HG03135 (cell line): ENCODE results near the gene HACD2.
A peak's percentile ranks its signal among the peaks of the same experiment; 100 is the strongest.

ENCODE experiments used
- ATAC-seq: cut with Tn5 transposase; IDR thresholded peaks from one replicate; pipeline ENCODE4 v1.9.1; 2021; ENCODE audit warnings: mild to moderate bottlenecking, moderate library complexity; ENCODE audit not compliant: unreplicated experiment

The HACD2 gene

GRCh38 chr3:123571973-123572365 lies 12.9 kb downstream of the HACD2 start:
- ATAC-seq = no peak

GRCh38 chr3:123571264-123571972 lies 13.4 kb downstream of the HACD2 start:
- no peak for ATAC-seq

GRCh38 chr3:123568875-123569274 lies 16.0 kb downstream of the HACD2 start:
- no peak for ATAC-seq

- no peak for ATAC-seq
These were observed 16.8 kb downstream of the HACD2 start for GRCh38 chr3:123568034-123568433.

GRCh38 chr3:123564056-123564455 lies 20.8 kb downstream of the HACD2 start:
- ATAC-seq = no peak

GRCh38 chr3:123562547-123562946 lies 22.3 kb downstream of the HACD2 start:
- ATAC-seq = no peak

GRCh38 chr3:123561188-123561587 lies 23.7 kb downstream of the HACD2 start:
- no peak for ATAC-seq

- no peak for ATAC-seq
These were observed 25.6 kb downstream of the HACD2 start for GRCh38 chr3:123559040-123559861.

- no peak for ATAC-seq
These were observed 31.3 kb downstream of the HACD2 start for GRCh38 chr3:123553536-123553935.

- ATAC-seq = no peak
These were observed 32.1 kb downstream of the HACD2 start for GRCh38 chr3:123552768-123553167.

- no peak for ATAC-seq
These were observed 32.6 kb downstream of the HACD2 start for GRCh38 chr3:123552095-123552714.

- no peak for ATAC-seq
These were observed 36.9 kb downstream of the HACD2 start for GRCh38 chr3:123547881-123548519.

- ATAC-seq = no peak
These were observed 38.6 kb downstream of the HACD2 start for GRCh38 chr3:123546133-123546755.

GRCh38 chr3:123543950-123544349 lies 40.9 kb downstream of the HACD2 start:
- no peak for ATAC-seq

GRCh38 chr3:123540285-123540684 lies 44.6 kb downstream of the HACD2 start:
- ATAC-seq = no peak

GRCh38 chr3:123536153-123536895 lies 48.5 kb downstream of the HACD2 start:
- peak; percentile 57 for ATAC-seq

GRCh38 chr3:123535580-123535979 lies 49.3 kb downstream of the HACD2 start:
- ATAC-seq = no peak

GRCh38 chr3:123534264-123534663 lies 50.6 kb downstream of the HACD2 start:
- ATAC-seq = no peak

GRCh38 chr3:123533554-123534159 lies 51.2 kb downstream of the HACD2 start:
- ATAC-seq = no peak

- no peak for ATAC-seq
These were observed 56.7 kb downstream of the HACD2 start for GRCh38 chr3:123528130-123528529.
